HG03066 (cell line): ENCODE data around the gene IFITM2.
"Not testable (repeated sequence)": the region's sequence is repeated elsewhere in the genome, so short reads cannot be mapped to it uniquely, and the experiment has no call there.

ENCODE experiments used
- ATAC-seq: cut with Tn5 transposase; IDR thresholded peaks from one replicate; pipeline ENCODE4 v1.9.1; 2021; ENCODE audit warnings: low read depth; ENCODE audit not compliant: unreplicated experiment

Gene IFITM2

DNA sequence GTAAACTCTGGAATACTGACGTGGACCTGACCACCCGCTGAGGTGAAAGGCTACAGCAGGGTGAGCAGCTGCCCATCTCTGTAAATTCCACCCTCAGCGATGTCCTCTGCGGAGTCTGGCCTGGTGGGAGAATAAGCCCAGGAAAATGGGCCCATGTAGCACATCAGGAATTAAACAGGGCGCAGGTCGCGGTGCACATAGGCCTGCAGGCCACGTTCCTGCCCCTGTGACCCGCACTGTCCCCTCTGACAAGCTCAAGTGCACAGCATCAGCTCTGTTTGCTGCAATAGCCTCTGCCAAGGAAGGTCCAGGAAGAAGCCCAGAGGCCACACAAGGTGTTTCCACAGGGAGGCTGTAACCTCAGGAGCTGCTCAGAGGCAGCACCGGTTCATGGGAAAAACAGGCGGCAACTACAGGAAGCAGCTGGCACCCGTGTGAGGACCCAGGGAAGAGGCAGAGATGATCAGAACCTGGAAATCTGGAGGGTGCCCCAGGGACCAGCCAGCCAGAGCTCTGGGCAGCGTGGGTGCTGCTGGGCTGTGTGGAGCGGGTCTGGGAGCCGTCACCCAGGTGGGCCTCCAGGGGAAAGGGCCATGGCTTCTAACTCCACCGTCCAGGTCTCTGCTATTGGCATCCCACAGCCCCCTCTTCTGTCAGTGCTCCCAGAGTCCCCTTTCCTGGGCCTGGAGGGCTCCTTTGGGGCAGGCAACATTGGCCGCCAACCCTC is 808 bp upstream of the IFITM2 start:
- no peak for ATAC-seq

- not testable (repeated sequence) for ATAC-seq
Measured at GRCh38 chr11:308740-309665, 1.4 kb downstream of the IFITM2 start.

- ATAC-seq: not testable (repeated sequence)
Measured at GRCh38 chr11:309979-310572, 2.5 kb downstream of the IFITM2 start.

- ATAC-seq: not testable (repeated sequence)
Measured at GRCh38 chr11:311013-311748, 3.6 kb downstream of the IFITM2 start.

- no peak for ATAC-seq
Measured at GRCh38 chr11:312092-312816, 4.6 kb downstream of the IFITM2 start.

- ATAC-seq: no peak
Measured at GRCh38 chr11:313304-313786, 5.7 kb downstream of the IFITM2 start.

DNA sequence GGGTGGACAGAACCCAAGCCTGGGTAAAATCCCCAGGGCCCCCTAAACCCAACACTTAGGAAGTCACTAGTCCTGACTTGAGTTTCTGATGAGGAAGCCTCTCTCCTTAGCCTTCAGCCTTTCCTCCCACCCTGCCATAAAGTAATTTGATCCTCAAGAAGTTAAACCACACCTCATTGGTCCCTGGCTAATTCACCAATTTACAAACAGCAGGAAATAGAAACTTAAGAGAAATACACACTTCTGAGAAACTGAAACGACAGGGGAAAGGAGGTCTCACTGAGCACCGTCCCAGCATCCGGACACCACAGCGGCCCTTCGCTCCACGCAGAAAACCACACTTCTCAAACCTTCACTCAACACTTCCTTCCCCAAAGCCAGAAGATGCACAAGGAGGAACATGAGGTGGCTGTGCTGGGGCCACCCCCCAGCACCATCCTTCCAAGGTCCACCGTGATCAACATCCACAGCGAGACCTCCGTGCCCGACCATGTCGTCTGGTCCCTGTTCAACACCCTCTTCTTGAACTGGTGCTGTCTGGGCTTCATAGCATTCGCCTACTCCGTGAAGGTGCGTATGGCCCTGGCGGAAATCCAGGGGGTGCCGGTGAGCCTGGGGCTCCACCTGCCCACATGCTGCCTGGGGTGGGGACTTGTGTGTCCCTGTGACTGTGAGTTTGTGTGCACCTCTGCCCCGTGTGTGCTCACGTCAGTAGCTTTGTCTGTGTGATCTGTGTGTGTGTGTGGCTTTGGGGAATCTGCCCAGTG is 6.4 kb downstream of the IFITM2 start, which contains the start of gene IFITM1:
TSS of gene IFITM1 (plus strand) at position 254 of the 767 bp plus-strand sequence. CDS start at position 385, 131 bp downstream.
- no peak for ATAC-seq

GRCh38 chr11:314554-314875 is 6.9 kb downstream of the IFITM2 start:
- ATAC-seq: not testable (repeated sequence)

DNA sequence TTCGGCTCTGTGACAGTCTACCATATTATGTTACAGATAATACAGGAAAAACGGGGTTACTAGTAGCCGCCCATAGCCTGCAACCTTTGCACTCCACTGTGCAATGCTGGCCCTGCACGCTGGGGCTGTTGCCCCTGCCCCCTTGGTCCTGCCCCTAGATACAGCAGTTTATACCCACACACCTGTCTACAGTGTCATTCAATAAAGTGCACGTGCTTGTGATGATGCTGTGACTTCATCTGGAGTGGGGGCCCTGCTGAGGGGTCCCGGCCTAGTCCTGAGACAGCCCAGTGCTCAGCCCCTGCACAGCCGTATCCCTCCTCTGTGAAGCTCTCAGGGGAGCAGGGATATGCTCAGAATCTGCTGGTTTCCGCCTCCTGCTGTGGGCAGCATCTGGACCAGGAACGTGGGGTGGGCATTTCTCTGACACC is 7.5 kb downstream of the IFITM2 start:
- no peak for ATAC-seq

DNA sequence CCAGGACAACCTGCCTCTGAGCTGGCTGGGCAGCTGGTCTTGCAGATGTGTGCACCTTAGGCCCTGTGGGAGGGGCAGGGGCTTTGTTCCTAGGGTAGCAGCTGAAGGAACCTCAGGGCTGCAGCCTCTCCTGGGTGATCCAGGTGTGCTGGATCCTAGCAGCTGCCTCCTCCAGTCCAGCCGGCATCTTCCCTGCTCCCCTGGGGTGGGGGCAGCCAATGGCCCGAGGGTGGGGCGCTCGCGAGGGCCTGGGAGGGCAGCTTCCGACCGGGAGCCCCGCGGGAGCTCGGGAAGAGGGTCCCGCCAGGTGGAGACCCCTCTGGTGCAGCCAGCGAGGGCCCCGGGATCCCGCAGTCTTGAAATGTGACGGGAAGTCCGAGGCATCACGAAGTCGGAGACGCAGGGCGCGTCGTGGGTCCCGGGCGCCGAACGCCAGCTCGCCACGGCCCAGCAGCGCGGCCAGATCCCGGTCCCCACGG is 7.9 kb downstream of the IFITM2 start:
- ATAC-seq: no peak

GRCh38 chr11:316031-316701 is 8.6 kb downstream of the IFITM2 start:
- no peak for ATAC-seq

DNA sequence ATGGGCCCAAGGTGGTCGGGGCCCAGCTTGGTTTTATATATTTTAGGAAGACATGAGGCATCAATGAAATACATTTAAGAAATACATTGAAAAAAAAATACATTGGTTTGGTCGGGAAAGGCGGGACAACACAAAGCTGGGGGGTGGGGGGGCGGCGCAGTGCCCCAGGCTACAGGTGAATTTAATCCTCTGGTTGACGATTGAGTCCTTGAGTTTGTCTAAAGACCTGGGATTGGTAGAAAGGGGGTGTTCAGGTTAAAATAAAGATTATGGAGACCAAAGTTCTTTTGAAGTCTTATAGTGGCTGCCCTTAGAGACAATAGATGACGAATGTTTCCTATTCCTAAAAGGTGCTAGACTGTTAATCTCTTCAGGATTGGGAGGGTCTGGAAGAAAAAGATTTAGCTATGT is 9.3 kb downstream of the IFITM2 start:
- no peak for ATAC-seq

DNA sequence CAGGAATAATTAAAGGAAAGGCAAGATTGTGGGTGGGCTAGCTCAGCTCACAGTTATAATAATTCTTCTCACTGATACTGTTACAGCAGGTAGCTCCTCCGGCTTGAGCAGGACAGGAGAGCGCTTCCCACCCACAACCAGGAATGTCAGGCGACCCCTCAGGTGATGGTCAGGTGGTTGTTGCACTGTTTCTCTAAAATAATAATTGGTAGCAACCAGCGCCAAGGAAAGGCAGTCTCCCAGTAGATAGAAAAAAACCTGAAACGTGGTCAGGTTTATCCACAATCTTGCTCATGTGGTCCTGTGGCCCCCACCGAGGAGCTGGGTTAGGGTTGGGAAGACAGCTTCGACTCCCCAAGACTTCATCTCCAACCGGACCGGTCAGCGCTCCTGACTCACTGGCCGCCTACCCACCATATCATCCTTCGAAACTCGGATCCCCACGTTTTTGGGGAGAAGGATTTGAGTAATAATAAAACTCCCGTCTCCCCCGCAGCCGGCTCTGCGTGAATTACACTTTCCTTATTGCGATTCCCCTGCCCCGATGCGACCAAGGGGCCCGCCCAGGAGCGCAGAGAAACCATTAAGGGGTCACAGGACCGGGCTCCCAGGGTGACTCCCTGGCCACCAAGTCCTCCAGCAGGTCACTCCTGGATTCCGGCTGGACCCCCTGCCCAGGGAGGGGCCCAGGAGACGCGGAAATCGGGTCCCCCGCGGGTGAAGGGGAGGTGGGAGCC is 10.2 kb downstream of the IFITM2 start:
- ATAC-seq: not testable (repeated sequence)

DNA sequence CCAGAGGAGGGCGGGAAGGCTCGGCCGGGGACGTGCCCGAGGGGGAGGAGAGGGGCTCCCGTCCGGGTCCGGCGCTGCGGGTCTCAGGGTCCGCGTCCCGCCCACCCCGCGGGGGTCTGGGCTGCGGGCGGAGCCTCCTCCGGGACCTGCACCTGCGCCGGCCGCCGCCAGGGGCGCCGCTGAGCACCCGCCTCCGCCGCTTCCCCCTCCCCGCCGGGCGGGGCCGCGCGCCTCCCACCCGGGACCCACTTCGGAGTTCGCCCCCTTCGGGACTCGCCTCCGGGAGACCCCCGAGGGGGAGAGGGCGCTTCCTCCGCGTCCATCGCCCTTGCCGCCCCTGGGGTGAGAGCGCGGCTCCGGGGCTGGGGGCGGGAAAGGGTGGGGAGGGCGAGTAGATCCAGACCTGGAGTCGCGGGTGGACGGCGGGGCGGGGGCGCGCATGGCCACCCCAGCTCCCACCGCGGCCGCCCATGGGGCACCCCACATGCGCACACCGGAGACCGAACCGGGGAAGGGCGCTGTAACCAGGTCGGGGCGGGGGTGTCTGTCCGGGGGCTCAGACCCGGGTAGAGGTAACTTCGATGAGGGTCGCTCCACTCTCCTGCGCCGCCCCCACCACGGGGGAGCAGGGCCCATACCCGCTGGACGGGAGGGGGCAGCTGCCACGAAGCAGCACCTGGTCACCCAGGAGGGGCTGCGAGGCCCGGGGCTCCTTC is 10.9 kb downstream of the IFITM2 start:
- not testable (repeated sequence) for ATAC-seq

- not testable (repeated sequence) for ATAC-seq
Measured at GRCh38 chr11:319121-319887, 11.7 kb downstream of the IFITM2 start.

DNA sequence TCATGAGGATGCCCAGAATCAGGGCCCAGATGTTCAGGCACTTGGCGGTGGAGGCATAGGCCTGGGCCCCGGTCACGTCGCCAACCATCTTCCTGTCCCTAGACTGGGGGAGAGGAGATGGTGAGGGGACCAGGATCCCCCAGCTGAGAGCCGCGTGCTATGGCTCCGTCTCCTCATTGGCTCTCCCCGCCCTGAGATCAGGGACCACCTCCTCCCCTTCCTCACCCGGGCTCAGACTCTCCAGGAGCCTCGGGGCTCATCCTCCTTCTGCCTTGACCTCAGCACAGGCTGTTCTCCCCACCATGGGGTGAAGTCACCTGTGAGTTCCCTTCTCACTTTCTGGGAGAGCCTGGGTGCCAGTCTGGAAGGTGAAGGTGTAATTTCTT is 12.3 kb downstream of the IFITM2 start:
- not testable (repeated sequence) for ATAC-seq
